Body of pancreas (tissue), 4 donors: ENCODE results near the gene ZSCAN1.

Source experiments
- CTCF ChIP-seq, 7 experiments: fragments of 450-650 bp in 4 of 7; fragments of 200-600 bp in 3 of 7; sonication (generic) in 3 of 7; IDR thresholded peaks; one replicate each; pipeline ENCODE4 v1.5.1; 2016 to 2019; ENCODE audit warnings: antibody characterized with exemption in 7 of 7
- POLR2A ChIP-seq, 3 donors: fragments of 450-650 bp; IDR thresholded peaks; one replicate each; pipeline ENCODE4 v1.6.1; 2016; ENCODE audit warnings: antibody characterized with exemption in 3 of 3, mild to moderate bottlenecking in 2 of 3

DNA sequence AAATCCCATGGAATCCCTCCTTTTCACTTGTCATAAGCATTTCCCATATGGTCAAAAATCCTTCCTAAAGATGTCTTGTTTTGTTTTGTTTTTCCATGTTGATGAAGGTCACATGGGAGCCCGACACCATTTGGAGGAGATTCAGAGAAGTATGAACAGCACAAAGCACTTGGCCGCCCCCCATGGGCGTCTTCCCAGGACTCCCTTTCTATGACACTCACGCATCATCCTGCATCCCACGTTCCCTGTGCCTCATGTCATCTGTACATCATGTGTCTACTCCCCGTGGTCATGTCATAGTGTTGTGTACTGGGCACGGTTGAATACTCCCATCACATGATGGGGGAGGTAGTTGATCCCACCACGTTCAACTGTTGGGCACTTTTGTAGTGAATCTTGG is 2.0 kb downstream of the ZSCAN1 start:
- TF ChIP-seq CTCF (IDR thresholded peaks at IDR 0.05) (no peak), POLR2A (IDR thresholded peaks at IDR 0.05) (no peak)
